Fibroblast of pulmonary artery (primary cell): ENCODE data around the gene RAB37.

Source experiments
- DNase-seq: peaks from one replicate; pipeline ENCODE4 v3.0.0-alpha.2; 2010; ENCODE audit warnings: low read depth
- H3K4me3 ChIP-seq: replicated peaks from 2 replicates; pipeline ENCODE4 v1.5.1; 2011; ENCODE audit warnings: low read depth, mild to moderate bottlenecking, control low read depth, low read length, moderate library complexity
- TF ChIP-seq, protein P1 (sequence below): IDR thresholded peaks from 2 replicates; pipeline ENCODE4 v1.5.1; 2011; ENCODE audit warnings: mild to moderate bottlenecking, control low read depth, low read length, inconsistent platforms; ENCODE audit errors: missing control alignments

The RAB37 gene

DNA sequence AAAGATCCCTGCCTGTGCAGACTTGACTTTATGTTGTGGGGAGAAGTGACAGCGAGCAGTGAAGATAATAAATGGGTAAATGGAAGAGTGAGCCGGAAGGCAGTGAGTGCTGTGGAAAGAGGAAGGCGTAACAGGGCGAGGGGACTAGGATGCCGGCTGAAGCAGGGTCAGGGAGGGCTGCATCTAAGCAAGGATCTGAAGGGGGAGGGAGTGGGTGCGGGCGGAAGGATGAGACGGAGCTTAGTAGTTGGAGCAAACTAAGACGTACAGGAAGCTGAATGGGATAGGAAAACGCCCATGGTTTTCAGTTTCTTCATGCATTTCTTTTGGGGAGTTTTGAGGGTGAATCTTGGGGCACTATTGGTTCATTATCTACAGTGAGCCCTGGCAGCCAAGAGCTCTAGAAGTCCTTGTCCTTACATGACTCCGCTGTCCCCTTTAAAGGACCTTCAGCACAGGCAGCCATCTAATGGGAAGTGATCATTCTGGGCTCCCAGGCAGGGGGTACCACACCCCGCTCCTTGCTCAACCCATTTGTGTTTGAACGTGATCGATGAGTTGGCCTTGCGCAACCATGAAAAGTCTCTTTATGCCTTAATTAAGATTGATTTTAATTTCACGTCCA lies 49.5 kb downstream of the RAB37 start:
- TF ChIP-seq, protein P1, sequence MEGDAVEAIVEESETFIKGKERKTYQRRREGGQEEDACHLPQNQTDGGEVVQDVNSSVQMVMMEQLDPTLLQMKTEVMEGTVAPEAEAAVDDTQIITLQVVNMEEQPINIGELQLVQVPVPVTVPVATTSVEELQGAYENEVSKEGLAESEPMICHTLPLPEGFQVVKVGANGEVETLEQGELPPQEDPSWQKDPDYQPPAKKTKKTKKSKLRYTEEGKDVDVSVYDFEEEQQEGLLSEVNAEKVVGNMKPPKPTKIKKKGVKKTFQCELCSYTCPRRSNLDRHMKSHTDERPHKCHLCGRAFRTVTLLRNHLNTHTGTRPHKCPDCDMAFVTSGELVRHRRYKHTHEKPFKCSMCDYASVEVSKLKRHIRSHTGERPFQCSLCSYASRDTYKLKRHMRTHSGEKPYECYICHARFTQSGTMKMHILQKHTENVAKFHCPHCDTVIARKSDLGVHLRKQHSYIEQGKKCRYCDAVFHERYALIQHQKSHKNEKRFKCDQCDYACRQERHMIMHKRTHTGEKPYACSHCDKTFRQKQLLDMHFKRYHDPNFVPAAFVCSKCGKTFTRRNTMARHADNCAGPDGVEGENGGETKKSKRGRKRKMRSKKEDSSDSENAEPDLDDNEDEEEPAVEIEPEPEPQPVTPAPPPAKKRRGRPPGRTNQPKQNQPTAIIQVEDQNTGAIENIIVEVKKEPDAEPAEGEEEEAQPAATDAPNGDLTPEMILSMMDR = no peak
- no peak overlapping the region for H3K4me3 ChIP-seq
- no peak for DNase-seq

- TF ChIP-seq, protein P1 = no peak
Measured at GRCh38 chr17:74790161-74791058, 53.4 kb downstream of the RAB37 start.

DNA sequence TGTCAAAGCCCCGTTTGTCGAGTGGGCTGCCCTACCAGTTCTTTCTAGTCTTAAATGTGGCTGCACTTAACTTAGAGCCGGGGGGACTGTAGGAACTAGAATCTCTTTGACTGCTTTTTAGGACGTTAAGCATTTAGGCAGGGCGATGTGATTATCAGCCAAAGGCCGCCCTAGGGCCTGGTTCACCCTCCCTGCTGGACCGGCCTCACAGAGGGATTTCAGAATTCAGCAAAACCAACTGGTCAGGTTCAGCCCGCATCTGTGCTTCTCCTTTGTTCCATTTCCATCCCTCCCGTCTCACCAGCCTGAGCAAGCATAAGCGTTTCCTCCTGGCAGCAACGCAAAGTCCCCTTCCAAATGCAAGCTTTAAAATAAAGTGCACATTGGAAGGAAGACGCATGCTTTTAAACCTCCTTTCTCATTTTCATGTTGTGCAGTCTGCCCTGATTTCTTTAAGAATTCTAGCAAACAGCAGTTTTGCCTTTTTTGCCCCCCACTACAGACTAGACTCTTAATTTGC lies 55.6 kb downstream of the RAB37 start:
- no peak overlapping the region for H3K4me3 ChIP-seq
- DNase-seq = no peak
- TF ChIP-seq, protein P1 = no peak

More at GRCh38 chr17:74790161-74791058, 53.4 kb downstream of the RAB37 start:
- no peak overlapping the region for H3K4me3 ChIP-seq
- DNase-seq = no peak

- DNase-seq = no peak
- H3K4me3 ChIP-seq = no peak overlapping the region
- TF ChIP-seq, protein P1 = no peak
Measured at GRCh38 chr17:74795327-74796020, 58.4 kb downstream of the RAB37 start.

DNA sequence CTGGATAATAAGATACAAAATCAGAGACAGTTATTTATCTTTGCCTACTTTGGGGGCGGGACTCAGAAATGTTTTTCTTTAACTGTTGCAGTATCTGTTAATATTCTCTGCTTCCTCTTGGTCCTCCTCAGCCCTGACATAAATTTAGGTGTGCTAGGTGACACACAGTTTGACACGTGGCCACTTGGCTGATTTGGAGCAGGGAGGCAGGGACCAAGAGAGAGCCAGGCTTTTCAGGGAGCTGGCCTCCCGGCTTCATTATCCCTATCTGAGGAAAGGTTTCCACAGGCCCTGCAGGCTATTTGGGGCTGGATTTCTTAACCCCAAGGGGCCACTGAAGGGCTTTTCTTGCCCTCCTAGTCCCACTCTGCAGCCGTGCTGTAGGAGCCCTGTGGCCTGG lies 59.2 kb downstream of the RAB37 start:
- no peak overlapping the region for H3K4me3 ChIP-seq
- DNase-seq = no peak
- TF ChIP-seq, protein P1 = no peak

DNA sequence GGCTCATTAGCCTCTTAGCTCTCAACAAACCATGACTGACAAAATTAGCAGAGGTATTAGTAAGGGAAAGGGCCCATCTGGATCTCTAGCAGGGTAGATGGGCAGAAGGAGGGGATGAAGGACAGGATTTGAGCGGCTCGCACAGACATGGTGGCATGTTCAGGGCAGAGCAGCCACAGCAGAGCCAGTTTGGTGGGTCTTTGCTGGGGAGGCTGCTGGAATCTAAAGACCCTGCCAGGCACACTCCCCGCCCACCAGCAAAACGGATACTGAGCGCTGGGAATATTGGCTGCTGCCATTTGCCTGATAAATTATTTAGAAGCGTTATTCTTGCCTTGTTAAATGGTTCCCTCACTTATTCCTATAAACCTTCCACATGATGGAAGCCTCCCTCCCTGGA lies 59.8 kb downstream of the RAB37 start:
- no peak overlapping the region for H3K4me3 ChIP-seq
- TF ChIP-seq, protein P1 = no peak
- DNase-seq = no peak
